Activated CD4-positive, alpha-beta T cell treated with anti-CD3 and anti-CD28 coated beads for 1 hour (primary cell): ENCODE results near the gene CPN2.
A peak's percentile ranks its signal among the peaks of the same experiment; 100 is the strongest.

Experiments
- DNase-seq: peaks from one replicate; pipeline ENCODE4 v3.0.0-alpha.2; 2020

Gene CPN2

GRCh38 chr3:194312186-194312742, 38.9 kb downstream of the CPN2 start:
- no peak for DNase-seq

GRCh38 chr3:194311000-194311399, 40.1 kb downstream of the CPN2 start:
- DNase-seq, result no peak

- DNase-seq, result no peak
Measured at GRCh38 chr3:194310060-194310835, 40.9 kb downstream of the CPN2 start.

- DNase-seq, result no peak
Measured at GRCh38 chr3:194308601-194309449, 42.3 kb downstream of the CPN2 start.

GRCh38 chr3:194307849-194308248, 43.3 kb downstream of the CPN2 start:
- no peak for DNase-seq

DNA sequence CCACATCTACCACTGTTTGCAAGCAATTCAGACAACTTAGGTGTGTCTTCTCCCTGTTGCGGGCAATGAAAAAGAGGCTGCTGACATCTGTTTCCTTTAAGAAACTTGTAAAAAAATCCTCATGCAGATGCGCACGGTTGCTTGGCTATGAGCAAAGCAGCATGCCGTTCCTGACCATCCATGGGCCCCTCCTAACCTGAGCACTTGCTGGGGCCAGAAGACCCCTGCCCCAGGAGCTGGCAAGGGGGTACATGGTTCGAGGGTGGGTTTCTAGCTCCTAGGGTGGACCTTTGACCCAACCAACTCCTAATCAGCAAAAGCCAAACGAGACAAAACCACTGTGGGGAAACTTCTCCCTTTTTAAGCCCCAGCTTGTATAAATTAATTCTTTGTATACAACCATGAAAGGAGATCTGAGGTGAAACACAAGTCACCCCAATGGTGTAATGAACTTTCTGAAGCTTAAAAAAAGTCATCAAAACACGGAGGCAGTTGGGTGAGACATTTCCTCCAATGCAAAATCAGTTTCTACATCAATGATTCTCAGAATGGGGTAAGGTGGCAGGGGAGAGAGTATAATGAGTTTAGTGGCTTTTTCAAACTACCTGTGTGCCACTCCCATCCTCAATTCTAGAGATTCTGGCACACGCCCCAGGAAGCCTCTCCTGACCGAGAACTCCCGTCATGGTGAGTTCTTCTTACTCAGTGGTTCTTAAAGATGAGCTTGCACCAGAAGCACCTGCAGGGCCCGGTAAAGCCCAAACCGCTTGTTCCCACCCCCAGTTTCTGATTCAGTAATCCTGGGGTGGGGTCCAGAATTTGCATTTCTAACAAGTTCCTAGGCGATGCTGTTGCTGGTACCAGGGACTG, 44.1 kb downstream of the CPN2 start:
- no peak for DNase-seq

DNA sequence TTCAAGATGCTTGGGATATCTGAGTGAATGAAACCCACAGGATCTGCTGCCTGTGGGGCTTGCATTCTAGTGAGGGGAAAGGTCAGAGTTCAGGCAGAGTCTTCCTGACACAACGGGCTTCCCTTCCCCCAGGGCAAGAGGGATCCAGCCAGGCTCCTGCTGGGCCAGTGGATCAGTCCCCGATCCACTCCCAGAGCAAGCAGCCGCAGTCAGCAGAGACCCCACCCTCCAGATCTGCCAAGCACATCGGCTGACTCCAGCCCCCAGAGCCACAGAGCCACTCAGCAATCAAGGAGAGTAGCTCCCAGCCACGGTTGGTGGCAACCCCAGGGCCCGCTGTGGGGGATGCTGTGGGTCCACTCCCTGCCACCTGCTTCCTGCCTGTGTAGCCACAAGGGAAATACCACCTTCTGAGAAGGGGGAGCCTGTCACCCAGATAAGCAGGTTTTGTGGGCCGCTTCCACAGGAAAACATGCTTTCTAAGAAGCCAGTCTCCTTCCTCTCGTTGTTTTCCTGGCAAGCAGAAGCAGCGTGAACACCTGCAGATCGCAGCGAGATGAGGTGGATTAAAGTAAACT, 44.9 kb downstream of the CPN2 start:
- peak; percentile 22 for DNase-seq

GRCh38 chr3:194305356-194306108, 45.6 kb downstream of the CPN2 start:
- DNase-seq, result no peak

- no peak for DNase-seq
Measured at GRCh38 chr3:194304186-194304917, 46.8 kb downstream of the CPN2 start.

- no peak for DNase-seq
Measured at GRCh38 chr3:194303749-194304148, 47.4 kb downstream of the CPN2 start.

- DNase-seq, result no peak
Measured at GRCh38 chr3:194301730-194302129, 49.4 kb downstream of the CPN2 start.

- DNase-seq, result no peak
Measured at GRCh38 chr3:194300936-194301335, 50.2 kb downstream of the CPN2 start.

- DNase-seq, result no peak
Measured at GRCh38 chr3:194300382-194300758, 50.8 kb downstream of the CPN2 start.

- no peak for DNase-seq
Measured at GRCh38 chr3:194298331-194299227, 52.5 kb downstream of the CPN2 start.

GRCh38 chr3:194296454-194297263, 54.5 kb downstream of the CPN2 start:
- DNase-seq, result no peak

GRCh38 chr3:194294895-194295214, 56.3 kb downstream of the CPN2 start:
- no peak for DNase-seq

DNA sequence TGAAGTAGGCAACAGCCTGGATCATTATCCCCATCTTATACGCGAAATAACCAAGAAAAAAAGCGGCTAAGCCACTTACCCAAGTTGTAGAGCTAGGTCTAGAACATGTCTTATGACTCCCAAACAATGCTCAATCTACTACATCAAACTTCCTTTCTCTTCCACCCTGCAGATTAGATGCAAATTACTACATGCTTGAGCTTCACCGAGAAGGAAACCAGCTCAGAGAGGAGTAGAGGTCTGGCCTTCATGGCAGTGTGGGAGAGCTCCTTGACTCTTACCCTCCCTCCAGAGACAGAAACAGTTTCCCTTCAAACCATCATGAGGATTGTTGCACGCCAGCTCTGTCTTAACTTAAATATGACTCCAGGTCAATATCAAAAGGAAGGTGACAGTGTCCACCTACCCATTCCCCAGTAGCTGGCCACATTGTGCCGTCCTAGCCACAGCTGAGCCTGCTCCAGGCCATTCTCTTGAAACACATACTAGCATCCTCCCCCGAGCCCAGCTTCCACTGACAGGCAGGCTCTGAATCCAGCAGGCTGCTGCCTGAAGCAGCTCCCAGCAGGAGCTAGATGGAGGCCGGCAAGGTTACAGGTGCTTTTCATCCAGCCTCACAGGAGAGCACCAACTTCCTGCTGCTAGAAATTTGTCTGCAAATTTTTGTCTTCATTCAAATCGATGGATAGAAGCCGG, 56.8 kb downstream of the CPN2 start:
- DNase-seq, result no peak

GRCh38 chr3:194293546-194294198, 57.5 kb downstream of the CPN2 start:
- DNase-seq, result no peak
